Activated CD4-positive, alpha-beta T cell treated with anti-CD3 and anti-CD28 coated beads, Interleukin-10, Interleukin-2, amounts not matched to agents 100 ng/mL and 50 ng/mL, durations not matched to agents 16 hours and 8 hours (primary cell): ENCODE data around the gene PCDH12.

ENCODE experiments used
- DNase-seq: peaks from one replicate; pipeline ENCODE4 v3.0.0-alpha.2; 2020

The PCDH12 gene

DNA sequence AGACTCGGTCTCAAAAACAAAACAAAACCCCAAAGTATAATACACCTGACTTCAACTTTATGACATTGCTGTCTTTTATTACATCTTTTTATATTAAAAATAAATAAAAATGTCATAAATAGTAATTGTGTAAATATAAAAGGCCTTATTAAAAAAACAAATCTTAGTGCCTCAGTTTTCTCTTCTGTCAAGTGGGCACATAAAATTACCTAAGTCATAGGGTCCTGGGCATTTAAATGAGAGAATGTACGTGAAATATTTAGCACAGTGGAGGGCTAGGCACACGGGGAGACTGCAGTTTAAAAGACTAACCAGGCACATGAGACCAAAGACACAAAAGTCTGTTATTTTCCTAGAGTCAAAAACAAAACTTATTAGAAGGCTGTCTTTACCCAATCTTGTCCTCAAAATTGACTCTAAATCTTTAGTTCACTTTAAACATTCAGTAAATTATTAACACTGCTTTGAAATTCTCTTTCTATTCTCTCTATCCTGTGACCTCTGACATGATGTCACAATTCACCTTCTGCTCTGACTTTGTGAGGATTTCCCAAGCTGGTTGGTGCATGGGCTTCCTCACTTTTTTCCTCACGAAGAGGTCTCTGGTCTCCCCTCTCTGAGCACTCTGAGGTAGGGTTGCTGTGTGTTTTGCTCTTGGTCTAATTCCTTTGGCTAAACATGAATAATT, 8.4 kb upstream of the PCDH12 start:
- DNase-seq, result no peak

- no peak for DNase-seq
Measured at GRCh38 chr5:141965071-141965470, 7.1 kb upstream of the PCDH12 start.

DNA sequence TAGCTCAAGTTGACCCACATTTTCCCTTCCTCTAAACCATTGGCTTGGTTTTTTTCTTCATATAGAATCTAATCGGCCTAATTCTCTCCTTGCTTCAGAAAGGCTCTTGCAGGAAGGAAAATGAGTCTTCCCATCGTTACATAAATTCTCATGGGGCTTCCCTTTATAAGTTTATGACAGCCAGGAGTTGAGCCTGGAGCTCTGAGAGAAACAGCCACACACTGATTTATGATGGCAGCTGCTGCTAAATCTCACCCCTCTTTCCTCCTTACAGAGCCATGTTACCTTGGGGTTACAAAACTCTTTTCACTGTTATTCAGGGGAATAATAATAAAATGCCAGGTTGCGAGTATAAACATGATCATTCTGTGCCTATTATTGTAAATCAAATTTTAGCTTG, 5.7 kb upstream of the PCDH12 start:
- DNase-seq, result no peak

GRCh38 chr5:141961466-141961865, 3.5 kb upstream of the PCDH12 start:
- DNase-seq, result no peak

DNA sequence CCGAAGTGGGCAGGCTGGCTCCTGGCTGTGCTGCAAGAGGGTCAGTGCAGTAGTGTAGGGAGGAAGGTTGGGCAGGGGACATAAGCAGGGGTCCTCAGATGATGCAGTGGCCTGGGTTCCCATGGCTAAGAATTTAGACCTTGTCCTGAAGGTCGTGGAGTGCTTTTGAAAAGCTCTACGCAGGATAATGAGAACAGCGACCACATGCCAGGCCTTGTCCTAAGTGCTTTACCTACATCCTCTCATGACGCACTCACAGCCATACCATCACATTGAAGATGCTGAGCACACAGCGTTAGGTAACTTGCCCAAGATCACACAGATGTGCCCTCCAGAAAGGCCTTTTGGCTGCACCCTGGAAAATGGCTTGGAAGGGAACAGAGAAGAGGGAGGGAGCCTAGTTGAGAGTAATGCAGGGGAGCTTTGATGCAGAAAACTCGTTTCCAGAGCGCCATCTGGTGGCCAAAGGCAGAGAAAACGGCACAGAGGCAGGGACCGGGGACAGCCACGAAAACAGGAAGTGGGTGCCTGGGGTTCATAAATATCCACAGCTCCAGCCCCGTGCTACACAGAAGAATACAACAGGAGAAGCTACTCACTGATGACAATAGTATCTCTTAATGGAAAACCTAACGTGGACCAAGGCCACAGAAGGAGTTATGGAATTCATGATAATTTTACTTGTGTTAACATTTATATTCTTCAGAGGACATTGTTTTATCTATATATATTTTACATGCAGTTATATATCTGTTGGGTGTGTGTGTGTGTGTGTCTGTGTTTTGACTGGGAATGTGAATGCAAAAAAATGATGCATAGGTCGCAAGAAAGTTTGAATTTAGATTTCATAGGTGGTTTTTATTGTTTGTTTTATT, 2.7 kb upstream of the PCDH12 start:
- peak; percentile 92 for DNase-seq

DNA sequence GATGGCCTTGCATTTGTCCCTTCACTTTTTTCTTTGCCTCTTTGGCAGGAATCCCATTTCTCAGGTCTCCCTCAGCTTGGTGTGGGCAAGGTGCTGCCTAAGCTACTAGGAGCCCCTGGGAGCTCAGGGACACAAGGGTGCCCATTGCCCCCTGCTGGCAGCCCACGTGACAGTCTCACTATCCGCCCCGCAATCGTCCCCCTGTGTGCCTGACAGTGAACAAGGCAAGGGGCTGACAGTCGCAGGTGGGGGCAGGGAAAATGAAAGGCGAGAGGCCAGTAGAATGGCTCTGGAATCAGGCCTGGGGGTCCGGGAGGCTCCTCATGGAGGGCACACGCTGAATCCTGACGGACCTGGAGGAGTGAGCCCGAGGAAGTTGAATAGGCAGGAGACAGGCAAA, 2.0 kb upstream of the PCDH12 start:
- peak; percentile 34 for DNase-seq

GRCh38 chr5:141958546-141959172, 657 bp upstream of the PCDH12 start:
- DNase-seq, result peak; percentile 42

DNA sequence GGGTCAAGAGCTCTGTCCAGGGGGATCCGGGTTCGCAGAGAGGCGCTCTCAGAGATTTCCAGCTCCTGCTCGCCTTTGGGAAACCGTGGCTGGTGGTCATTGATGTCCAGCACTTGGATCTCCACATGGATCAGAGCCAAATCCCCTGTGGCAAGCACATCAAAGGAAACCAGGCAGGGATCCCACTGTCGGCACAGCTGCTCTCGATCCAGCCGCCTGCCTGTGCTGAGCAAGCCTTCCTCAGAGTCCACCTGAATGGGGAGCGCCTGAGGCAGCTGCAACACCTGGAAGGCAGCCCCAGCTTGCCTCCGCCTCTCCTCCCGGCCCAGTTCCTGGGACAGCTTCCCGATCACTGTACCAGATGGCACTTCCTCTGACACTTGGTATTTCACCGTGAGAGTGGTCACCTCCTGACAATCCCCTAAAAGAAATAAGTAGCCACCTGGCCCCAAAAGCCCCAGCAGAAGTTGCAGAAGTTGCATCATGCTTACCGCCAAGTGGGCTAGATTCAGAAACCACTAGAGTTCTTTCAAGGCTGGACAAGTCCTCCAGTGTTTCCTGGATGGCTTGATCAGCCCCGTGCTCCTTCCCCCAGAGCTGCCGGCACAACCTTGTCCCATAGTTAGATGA, 520 bp downstream of the PCDH12 start:
- DNase-seq, result no peak

GRCh38 chr5:141954194-141954593, 3.8 kb downstream of the PCDH12 start:
- no peak for DNase-seq

GRCh38 chr5:141952020-141952419, 6.0 kb downstream of the PCDH12 start:
- DNase-seq, result no peak

DNA sequence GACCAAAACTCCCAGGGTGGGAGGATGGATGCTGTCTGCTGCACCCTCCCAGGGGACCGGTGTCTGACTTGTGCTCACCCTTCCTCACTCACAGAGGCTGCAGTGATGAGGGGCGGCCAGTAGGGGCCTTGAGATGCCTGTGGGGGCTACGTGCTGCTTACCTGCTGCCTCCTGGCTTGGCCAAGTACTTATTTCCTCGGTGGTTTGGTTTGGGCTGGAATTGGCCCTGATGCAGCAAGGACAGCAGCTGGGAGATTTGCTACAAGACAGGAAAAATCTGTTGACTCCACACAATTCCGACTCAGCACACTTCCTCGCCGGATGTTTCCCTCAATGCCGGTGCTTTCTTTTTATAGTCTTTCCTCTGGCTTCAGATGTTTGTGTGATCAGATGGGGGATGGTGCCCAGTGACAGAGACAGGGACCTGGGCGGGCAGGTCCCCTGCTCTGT, 6.6 kb downstream of the PCDH12 start:
- DNase-seq, result peak; percentile 30

DNA sequence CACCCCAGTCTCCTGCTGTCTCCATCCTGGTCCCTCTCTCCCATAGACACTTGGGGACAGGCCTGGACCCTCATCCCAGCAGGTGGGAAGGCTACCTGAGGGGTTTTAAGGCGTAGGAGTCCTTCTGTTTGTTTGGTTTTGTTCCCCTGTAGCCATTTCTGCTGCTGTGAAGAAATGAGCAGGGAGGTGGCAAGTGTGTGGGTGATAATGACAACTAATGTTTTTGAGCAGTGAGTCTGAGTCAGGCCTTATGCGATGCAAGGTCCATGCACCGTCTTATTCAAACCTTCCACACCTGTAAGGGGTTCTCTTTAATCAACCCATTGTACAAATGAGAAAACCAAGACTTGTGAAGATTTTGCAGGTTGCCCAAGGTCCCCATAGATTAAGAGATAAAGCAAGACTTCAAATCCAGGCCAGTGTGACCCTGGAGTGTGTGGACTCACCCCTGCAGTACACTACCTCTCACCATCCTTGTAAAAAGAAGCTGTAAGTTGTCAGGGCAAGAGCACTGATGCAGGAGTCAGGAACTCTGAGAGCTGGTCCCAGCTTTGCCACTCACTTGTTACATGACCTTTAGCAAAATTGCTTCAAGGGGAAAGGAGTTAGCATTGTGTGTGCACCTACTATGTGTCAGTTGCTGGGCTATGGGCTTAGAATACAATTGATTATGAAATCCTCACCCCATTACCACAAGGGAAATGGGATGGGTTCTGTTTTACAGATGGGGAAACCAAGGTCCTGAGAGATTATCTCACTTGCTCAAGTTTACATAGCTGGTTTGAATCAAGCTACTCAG, 7.6 kb downstream of the PCDH12 start:
- no peak for DNase-seq

GRCh38 chr5:141949511-141949910, 8.5 kb downstream of the PCDH12 start:
- no peak for DNase-seq

DNA sequence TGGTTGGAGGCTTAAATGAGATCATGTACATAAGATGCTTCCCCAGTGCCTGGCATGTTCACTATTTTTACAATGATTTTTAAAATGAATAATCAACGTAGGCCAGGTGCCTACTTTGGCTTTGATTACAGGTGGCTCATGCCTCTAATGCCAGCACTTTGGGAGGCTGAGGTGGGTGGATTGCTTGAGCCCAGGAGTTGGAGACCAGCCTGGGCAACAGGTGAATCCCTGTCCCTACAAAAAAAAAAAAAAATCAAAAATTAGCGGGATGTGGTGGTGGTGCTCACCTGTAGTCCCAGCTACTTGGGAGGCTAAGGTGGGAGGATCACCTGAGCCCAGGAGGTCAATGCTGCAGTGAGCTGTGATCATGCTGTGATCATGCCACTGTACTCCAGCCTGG, 9.2 kb downstream of the PCDH12 start:
- no peak for DNase-seq

DNA sequence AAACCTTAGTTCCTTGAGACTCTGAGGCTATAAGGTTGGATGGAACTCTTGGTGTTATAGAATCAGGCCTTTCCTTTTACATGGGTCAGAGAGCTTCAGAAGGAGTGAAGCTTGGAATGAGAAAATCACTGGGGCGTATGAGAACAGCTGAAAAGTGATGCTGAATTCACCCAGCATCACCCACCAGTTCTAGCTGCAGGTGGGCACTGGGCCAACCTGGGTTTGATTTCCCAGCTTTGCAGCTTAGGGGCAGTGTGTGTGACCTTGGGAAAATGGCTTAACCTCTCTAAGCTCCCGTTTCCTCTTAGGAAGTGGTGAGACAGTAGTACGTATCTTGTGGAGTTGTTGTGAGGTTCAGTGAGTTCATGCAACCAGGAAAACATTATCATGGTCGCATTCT, 10.7 kb downstream of the PCDH12 start:
- DNase-seq, result no peak

DNA sequence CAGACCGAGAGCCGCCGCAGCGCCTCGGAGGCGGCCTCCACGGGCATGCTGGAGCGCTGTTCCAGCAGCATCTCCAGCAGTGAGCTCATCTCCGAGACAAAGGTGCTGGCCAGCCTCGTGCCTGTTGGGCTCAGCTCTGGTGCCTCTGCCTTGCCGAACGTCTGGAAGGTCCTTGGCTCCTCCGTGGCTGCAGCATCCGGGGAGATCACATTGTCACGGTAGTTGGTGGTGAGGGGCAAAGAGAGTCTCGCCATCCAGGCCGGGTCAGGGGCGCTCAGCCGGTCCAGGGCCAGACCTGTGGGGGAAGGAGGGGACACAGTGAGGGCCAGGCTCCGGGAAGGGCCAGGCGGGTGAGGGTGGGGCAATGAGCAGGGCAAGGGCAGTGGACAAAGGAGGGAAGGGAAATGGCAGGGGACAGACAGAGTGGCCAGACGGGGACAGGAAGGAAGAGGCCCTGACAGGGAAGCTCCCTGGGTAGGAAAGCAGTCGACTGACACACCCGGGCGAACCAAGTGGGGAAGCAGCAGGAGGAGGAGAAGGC, 12.4 kb downstream of the PCDH12 start:
- no peak for DNase-seq

DNA sequence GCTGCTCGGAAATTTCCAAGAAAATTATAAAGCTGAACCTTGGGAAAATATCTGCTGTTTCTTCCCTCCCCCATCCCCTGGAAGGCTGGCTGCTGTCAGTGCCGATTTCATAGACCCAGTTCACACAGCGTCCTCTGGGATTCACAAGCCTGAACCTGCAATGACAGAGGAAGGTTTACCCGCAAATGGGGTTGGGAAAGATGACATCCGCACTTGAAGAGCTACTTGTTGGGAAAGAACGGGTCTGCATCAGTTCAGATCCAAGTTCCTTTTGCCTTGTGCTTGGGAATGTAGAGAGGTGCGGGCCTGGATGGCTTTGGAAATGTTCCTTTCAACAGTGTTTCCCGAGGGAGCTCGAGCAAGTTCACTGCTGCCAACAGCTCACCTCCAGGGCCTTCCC, 13.9 kb downstream of the PCDH12 start:
- no peak for DNase-seq

GRCh38 chr5:141942185-141942857, 15.7 kb downstream of the PCDH12 start:
- no peak for DNase-seq

GRCh38 chr5:141941779-141942178, 16.2 kb downstream of the PCDH12 start:
- no peak for DNase-seq

DNA sequence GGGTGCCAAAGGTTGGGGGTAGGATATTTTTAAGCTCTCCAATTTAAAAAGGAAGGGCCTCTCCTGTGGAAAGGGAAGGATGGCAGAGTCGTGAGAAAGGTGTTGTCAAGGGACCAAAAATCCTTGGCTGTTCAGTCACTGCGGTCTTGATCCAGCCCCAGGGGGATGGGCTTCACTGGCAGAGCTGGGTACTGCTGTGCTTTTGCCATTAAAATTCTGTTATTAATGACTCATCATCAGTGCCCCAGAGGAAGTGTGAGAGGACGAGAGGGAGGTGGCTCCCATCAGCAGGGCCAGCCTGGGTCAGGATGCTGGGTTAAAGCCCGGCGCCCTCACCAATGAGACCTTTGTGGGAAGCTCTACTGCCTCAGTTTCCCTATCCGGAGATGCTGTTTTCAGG, 16.7 kb downstream of the PCDH12 start:
- no peak for DNase-seq

DNA sequence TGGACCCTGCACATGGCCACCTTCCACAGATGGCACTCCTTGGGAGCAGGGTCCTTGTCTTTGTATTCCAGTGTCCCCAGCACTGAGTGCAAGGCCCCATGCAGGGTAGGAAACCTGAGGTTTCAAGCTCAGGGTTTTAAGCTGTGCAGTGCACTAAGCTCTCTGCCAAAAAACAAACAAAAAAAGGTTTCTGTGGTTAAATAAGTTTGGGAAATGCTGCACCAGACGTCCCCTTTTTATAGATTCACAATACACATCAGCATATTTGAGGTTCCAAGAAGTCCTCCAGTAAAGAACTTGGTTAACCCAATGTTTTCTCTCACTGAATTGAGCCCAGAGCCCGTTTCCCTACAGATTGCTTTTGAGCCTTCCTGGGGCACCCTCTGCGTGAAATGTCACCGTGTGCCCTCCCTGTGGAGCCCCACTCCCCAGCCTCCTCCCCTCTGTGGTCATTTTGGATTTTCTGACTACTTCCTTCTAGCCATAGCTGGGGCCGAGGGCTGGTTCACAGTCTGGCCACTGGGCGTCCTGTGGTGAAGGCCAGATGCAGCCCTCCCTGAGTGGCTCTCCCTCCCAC, 17.2 kb downstream of the PCDH12 start:
- DNase-seq, result no peak
